K562 (cell line): ENCODE measurements around the gene RGS19. TPM values are rescaled to one million over a fixed set of nuclear protein-coding genes. Genes with fewer than 3 reads are reported as not detected.
A peak's percentile ranks its signal among the peaks of the same experiment; 100 is the strongest.

Source experiments
- ATAC-seq: fragments of 200-7000 bp; cut with Tn5 transposase; 3 replicates; pipeline ENCODE4 v1.9.1; 2020; ENCODE audit warnings: moderate library complexity
- BruUV-seq: library from RNA; stranded (reverse); fragments of 400-500 nt; replicated peaks from 2 replicates; lab custom pipeline; 2021; lab: Mats Ljungman, UMichigan
- CTCF ChIA-PET: fragments of 300-600 bp; formaldehyde crosslinking; extraction: SDS; loops from one replicate; lab custom pipeline; 2021; ENCODE audit warnings: low intra/inter-chr PET ratio; lab: Yijun Ruan, JAX
- POLR2A ChIA-PET: fragments of 300-600, 350-650 bp; sonication (Branson Sonifier 250); formaldehyde crosslinking; extraction: SDS; loops from one replicate; lab custom pipeline; 2021; ENCODE audit warnings: antibody characterized with exemption, inconsistent platforms; lab: Yijun Ruan, JAX
- DNase-seq, 4 experiments: peaks; one replicate each; pipeline versions ENCODE4 v3.0.0 to v3.0.0-alpha.2; 2011 to 2018; ENCODE audit warnings: low spot score in 3 of 4, mixed read lengths in 3 of 4; ENCODE audit errors: extremely low read depth in 1 of 4
- FAIRE-seq: peaks from 2 replicates; lab custom pipeline; 2011; peaks lifted over from hg19 to GRCh38; lab: Jason Lieb, UNC
- H2AFZ ChIP-seq: 2 replicates; pipeline ENCODE4 v1.6.0; 2011; ENCODE audit warnings: low read depth, low read length, control low read depth, inconsistent platforms
- H3K27ac ChIP-seq: fragments of 200-600 bp; 3 replicates; pipeline ENCODE4 v1.8.0; 2011; ENCODE audit warnings: low read depth, mild to moderate bottlenecking, control low read depth, inconsistent platforms, low read length, moderate library complexity, mixed read lengths; ENCODE audit errors: extremely low read depth
- H3K27me3 ChIP-seq, 2 experiments: fragments of 300-600 bp in 1 of 2; 2 replicates in 1 of 2; 3 replicates in 1 of 2; pipeline versions ENCODE4 v1.6.0 to v1.8.0; 2011; ENCODE audit warnings: inconsistent platforms in 2 of 2, low read length in 2 of 2, mild to moderate bottlenecking in 1 of 2, mixed read lengths in 1 of 2, moderate library complexity in 1 of 2; ENCODE audit not compliant: control insufficient read depth in 2 of 2, insufficient read depth in 2 of 2
- H3K36me3 ChIP-seq: fragments of 300-600 bp; 3 replicates; pipeline ENCODE4 v1.8.0; 2011; ENCODE audit warnings: mild to moderate bottlenecking, low read length, inconsistent platforms; ENCODE audit not compliant: control insufficient read depth, insufficient read depth
- H3K4me1 ChIP-seq, 2 experiments: fragments of 200-600 bp in 1 of 2; replicated peaks in 1 of 2; 2 replicates in 1 of 2; 3 replicates in 1 of 2; pipeline versions ENCODE4 v1.5.1 to v1.8.0; 2011; ENCODE audit warnings: inconsistent platforms in 2 of 2, low read length in 2 of 2, mild to moderate bottlenecking in 1 of 2, mixed read lengths in 1 of 2, moderate library complexity in 1 of 2; ENCODE audit not compliant: control insufficient read depth in 2 of 2, insufficient read depth in 2 of 2
- H3K4me2 ChIP-seq: 2 replicates; pipeline ENCODE4 v1.6.1; 2011; ENCODE audit warnings: low read length, control low read depth, inconsistent platforms, mixed read lengths; ENCODE audit not compliant: insufficient read depth
- H3K4me3 ChIP-seq: fragments of 200-600 bp; sonication (generic), shearing (Covaris generic); 2 replicates; pipeline ENCODE4 v1.5.1; 2016; ENCODE audit warnings: control low read depth, inconsistent platforms
- H3K79me2 ChIP-seq: fragments of 200-600 bp; 3 replicates; pipeline ENCODE4 v1.8.0; 2011; ENCODE audit warnings: low read length, inconsistent platforms; ENCODE audit not compliant: control insufficient read depth, insufficient read depth
- H3K9ac ChIP-seq, 2 experiments: 2 replicates each; pipeline versions ENCODE4 v1.6.0 to v1.6.1; 2011; ENCODE audit warnings: low read depth in 2 of 2, low read length in 2 of 2, control low read depth in 1 of 2, inconsistent platforms in 1 of 2, mild to moderate bottlenecking in 1 of 2, mixed read lengths in 1 of 2; ENCODE audit not compliant: insufficient read depth in 1 of 2
- H3K9me1 ChIP-seq: one replicate; pipeline ENCODE4 v1.6.0; 2011; ENCODE audit warnings: inconsistent platforms, mild to moderate bottlenecking, low read length, moderate library complexity; ENCODE audit not compliant: control insufficient read depth, insufficient read depth
- H3K9me3 ChIP-seq: replicated peaks from 2 replicates; pipeline ENCODE4 v1.5.1; 2011; ENCODE audit warnings: low read depth, low read length, inconsistent platforms; ENCODE audit not compliant: control insufficient read depth, insufficient read depth
- H4K20me1 ChIP-seq: replicated peaks from 2 replicates; pipeline ENCODE4 v1.6.1; 2011; ENCODE audit warnings: low read length, inconsistent platforms, mixed read lengths; ENCODE audit not compliant: control insufficient read depth, insufficient read depth
- BRCA1 ChIP-seq, 2 experiments: fragments of 450-650 bp in 1 of 2; sonication (generic) in 1 of 2; formaldehyde crosslinking in 1 of 2; IDR thresholded peaks; 2 replicates each; pipeline versions ENCODE4 v1.5.0 to v1.6.1; 2017 to 2020; ENCODE audit warnings: mild to moderate bottlenecking in 1 of 2, missing genetic modification reagents in 1 of 2
- CCNT2 ChIP-seq: IDR thresholded peaks from 2 replicates; pipeline ENCODE4 v1.6.1; 2011; ENCODE audit warnings: borderline replicate concordance, low read depth, mild to moderate bottlenecking, moderate library complexity, mixed read lengths, low read length; ENCODE audit not compliant: insufficient read length; ENCODE audit errors: extremely low read depth
- GATA2 ChIP-seq: sonication (generic); formaldehyde crosslinking; IDR thresholded peaks from 2 replicates; pipeline ENCODE4 v1.4.0; 2020; ENCODE audit warnings: mild to moderate bottlenecking, missing genetic modification reagents
- GATAD2B ChIP-seq: fragments of 450-650 bp; IDR thresholded peaks from 2 replicates; pipeline ENCODE4 v1.6.1; 2017; ENCODE audit warnings: mild to moderate bottlenecking, borderline replicate concordance
- SAFB ChIP-seq: fragments of 200-400 bp; formaldehyde crosslinking; IDR thresholded peaks from 2 replicates; pipeline ENCODE4 v1.6.1; 2017; ENCODE audit warnings: low read depth, low read length, borderline replicate concordance
- YY1 ChIP-seq, 3 experiments: IDR thresholded peaks; 2 replicates each; pipeline ENCODE4 v1.6.1; 2011; ENCODE audit warnings: low read length in 2 of 3, mild to moderate bottlenecking in 2 of 3, moderate library complexity in 2 of 3, borderline replicate concordance in 1 of 3, control low read depth in 1 of 3, low read depth in 1 of 3; ENCODE audit not compliant: insufficient read depth in 3 of 3, insufficient replicate concordance in 2 of 3, control insufficient read depth in 1 of 3, insufficient read length in 1 of 3; ENCODE audit errors: extremely low read depth in 1 of 3
- ZBED1 ChIP-seq: IDR thresholded peaks from 2 replicates; pipeline ENCODE4 v1.6.1; 2014
- ZBTB7A ChIP-seq: IDR thresholded peaks from 2 replicates; pipeline ENCODE4 v1.6.1; 2011; ENCODE audit warnings: low read depth, mild to moderate bottlenecking, low read length, moderate library complexity, borderline replicate concordance; ENCODE audit not compliant: control insufficient read depth
- WGBS: fragments of 100-300 bp; shearing (Covaris generic); methylation state at CpG from one replicate; pipeline ENCODE4 v1.1.6; 2016; ENCODE audit warnings: low coverage, mixed read lengths; ENCODE audit not compliant: insufficient coverage; ENCODE audit errors: missing lambda C conversion rate; 5-methylcytosine and 5-hydroxymethylcytosine counted together
- in situ Hi-C: fragments of 300-500 bp; cut with MboI; formaldehyde crosslinking; loops from 4 replicates; pipeline ENCODE4 v1.15.0; 2018; ENCODE audit warnings: inconsistent platforms, mixed read lengths
- intact Hi-C: fragments of 100-400 bp; cut with micrococcal nuclease; formaldehyde crosslinking; loops from 2 replicates; pipeline ENCODE4 v1.14.2; 2022
- polyA plus RNA-seq, 8 experiments: library from polyadenylated mRNA; depleted of rRNA in 4 of 8; stranded (reverse) in 5 of 8; unstranded in 3 of 8; fragments of >200 nt; fragmentation: Nextera tagmentation in 2 of 8; fragmentation: Illumina TruSeq in 1 of 8; extraction: Ambion mirVana in 2 of 8; extraction: Trizol in 1 of 8; gene quantifications; 2 replicates each; pipeline versions ENCODE4 v1.2.1 to v1.2.3, GENCODE V29; 2011 to 2014; ENCODE audit warnings: inconsistent platforms in 1 of 8, missing spikeins in 1 of 8
- total RNA-seq, 7 experiments: library from RNA; depleted of rRNA in 6 of 7; stranded (reverse); fragments of >200 nt in 6 of 7; fragmentation: Illumina TruSeq in 2 of 7; extraction: Trizol in 2 of 7; gene quantifications; 2 replicates each; pipeline versions ENCODE4 v1.2.1 to v1.2.3, GENCODE V29; 2011 to 2021; ENCODE audit warnings: low replicate concordance in 1 of 7
- TF ChIP-seq, protein P1 (sequence below): fragments of 450-650 bp; IDR thresholded peaks from 2 replicates; pipeline ENCODE4 v1.6.1; 2017; ENCODE audit warnings: antibody characterized with exemption, mild to moderate bottlenecking
- TF ChIP-seq, protein P2 (sequence below): fragments of 200-800 bp; sonication (Bioruptor generic); IDR thresholded peaks from 2 replicates; pipeline ENCODE4 v1.6.1; 2016; ENCODE audit warnings: missing genetic modification characterization, missing compliant biosample characterization

RGS19 gene
- total and polyA plus RNA-seq, 9 of the 15 experiments (the other 6 are each of a cell fraction or from before 2014, with no cell fraction given) = 0.41 to 23.7 (median 14.6) TPM

DNA sequence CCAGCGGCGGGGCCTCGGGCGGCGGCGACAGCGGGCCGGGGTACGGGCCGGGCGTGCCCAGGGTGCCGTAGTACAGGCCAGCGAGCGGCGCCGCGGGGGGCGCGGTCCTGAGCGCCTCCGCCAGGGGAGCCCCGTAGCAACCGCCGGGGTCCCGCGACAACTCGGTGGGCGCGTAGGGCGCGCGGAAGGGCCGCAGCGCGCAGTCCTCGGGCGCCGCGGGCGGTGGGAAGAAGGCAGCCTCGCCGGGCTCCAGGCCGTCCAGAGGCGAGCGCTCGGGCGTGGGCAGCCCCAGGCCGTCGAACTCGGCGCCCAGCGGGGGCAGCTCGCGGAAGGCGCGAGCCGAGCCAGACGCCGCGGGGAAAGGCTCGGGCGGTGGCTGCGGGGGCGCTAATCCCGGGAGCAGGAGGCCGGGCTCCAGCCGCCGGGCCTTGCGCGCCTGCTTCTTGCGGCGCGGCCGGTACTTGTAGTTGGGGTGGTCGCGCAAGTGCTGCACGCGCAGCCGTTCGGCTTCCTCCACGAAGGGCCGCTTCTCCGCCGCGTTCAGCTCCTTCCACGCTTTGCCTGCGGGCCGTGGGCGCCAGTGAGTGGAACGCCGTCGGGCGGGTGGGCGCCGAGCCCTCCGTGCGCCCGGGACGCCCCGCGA, 30.8 kb downstream of the RGS19 start:
- intact Hi-C loops = no loop called here
- H3K4me1 ChIP-seq = peaks cover 35 to 80% of the 10 kb centered on the region in 2 experiments
- POLR2A ChIA-PET = interaction anchor here (1.0 to 1.1 kb wide), 2 partner anchors 9 kb away, joined by 3 read pairs; no protein-coding TSS in a partner anchor
- DNase-seq = peak in 2 of 4 experiments; percentile 57
- ATAC-seq = no peak
- peak overlapping the region; percentile 54; the same call in 1 of the 3 replicates for H3K27ac ChIP-seq
- no TSS peak for BruUV-seq
- H3K79me2 ChIP-seq = peaks cover 12% of the 10 kb centered on the region
- CTCF ChIA-PET = no interaction called here
- FAIRE-seq = no peak
- peak overlapping the region; percentile 44 for H3K4me3 ChIP-seq
- in situ Hi-C loops = no loop called here
- peaks cover 4% of the 10 kb centered on the region for H3K9me1 ChIP-seq
- 6% methylated on average over 13 of the region's 101 CpGs for WGBS
- no peak overlapping the region for H2AFZ ChIP-seq
- no peaks in the 10 kb centered on the region for H3K9me3 ChIP-seq
- no peaks in the 10 kb centered on the region for H3K27me3 ChIP-seq
- peaks cover 12% of the 10 kb centered on the region; the same call in 1 of the 3 replicates for H3K36me3 ChIP-seq
- no peaks in the 10 kb centered on the region for H4K20me1 ChIP-seq
- H3K4me2 ChIP-seq = peak overlapping the region; percentile 52; the same call in 1 of the 2 replicates
- H3K9ac ChIP-seq = peak overlapping the region; percentile 41 to 93; a peak in 3 of 4 replicates
- TF ChIP-seq, protein P1, sequence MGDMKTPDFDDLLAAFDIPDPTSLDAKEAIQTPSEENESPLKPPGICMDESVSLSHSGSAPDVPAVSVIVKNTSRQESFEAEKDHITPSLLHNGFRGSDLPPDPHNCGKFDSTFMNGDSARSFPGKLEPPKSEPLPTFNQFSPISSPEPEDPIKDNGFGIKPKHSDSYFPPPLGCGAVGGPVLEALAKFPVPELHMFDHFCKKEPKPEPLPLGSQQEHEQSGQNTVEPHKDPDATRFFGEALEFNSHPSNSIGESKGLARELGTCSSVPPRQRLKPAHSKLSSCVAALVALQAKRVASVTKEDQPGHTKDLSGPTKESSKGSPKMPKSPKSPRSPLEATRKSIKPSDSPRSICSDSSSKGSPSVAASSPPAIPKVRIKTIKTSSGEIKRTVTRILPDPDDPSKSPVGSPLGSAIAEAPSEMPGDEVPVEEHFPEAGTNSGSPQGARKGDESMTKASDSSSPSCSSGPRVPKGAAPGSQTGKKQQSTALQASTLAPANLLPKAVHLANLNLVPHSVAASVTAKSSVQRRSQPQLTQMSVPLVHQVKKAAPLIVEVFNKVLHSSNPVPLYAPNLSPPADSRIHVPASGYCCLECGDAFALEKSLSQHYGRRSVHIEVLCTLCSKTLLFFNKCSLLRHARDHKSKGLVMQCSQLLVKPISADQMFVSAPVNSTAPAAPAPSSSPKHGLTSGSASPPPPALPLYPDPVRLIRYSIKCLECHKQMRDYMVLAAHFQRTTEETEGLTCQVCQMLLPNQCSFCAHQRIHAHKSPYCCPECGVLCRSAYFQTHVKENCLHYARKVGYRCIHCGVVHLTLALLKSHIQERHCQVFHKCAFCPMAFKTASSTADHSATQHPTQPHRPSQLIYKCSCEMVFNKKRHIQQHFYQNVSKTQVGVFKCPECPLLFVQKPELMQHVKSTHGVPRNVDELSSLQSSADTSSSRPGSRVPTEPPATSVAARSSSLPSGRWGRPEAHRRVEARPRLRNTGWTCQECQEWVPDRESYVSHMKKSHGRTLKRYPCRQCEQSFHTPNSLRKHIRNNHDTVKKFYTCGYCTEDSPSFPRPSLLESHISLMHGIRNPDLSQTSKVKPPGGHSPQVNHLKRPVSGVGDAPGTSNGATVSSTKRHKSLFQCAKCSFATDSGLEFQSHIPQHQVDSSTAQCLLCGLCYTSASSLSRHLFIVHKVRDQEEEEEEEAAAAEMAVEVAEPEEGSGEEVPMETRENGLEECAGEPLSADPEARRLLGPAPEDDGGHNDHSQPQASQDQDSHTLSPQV = peak; percentile 29; the same call in 1 of the 2 replicates
- peak; percentile 36; the same call in 1 of the 2 replicates for TF ChIP-seq GATAD2B
- peak in 1 of 3 experiments; percentile 30 for TF ChIP-seq YY1 (IDR thresholded peaks at IDR 0.05; ENCODE audit: borderline replicate concordance in 1 of 3, control insufficient read depth in 1 of 3, extremely low read depth in 1 of 3, insufficient read depth in 3 of 3, insufficient read length in 1 of 3, insufficient replicate concordance in 2 of 3, low read depth in 1 of 3, low read length in 2 of 3)
- TF ChIP-seq ZBED1 = no peak
- TF ChIP-seq, protein P2, sequence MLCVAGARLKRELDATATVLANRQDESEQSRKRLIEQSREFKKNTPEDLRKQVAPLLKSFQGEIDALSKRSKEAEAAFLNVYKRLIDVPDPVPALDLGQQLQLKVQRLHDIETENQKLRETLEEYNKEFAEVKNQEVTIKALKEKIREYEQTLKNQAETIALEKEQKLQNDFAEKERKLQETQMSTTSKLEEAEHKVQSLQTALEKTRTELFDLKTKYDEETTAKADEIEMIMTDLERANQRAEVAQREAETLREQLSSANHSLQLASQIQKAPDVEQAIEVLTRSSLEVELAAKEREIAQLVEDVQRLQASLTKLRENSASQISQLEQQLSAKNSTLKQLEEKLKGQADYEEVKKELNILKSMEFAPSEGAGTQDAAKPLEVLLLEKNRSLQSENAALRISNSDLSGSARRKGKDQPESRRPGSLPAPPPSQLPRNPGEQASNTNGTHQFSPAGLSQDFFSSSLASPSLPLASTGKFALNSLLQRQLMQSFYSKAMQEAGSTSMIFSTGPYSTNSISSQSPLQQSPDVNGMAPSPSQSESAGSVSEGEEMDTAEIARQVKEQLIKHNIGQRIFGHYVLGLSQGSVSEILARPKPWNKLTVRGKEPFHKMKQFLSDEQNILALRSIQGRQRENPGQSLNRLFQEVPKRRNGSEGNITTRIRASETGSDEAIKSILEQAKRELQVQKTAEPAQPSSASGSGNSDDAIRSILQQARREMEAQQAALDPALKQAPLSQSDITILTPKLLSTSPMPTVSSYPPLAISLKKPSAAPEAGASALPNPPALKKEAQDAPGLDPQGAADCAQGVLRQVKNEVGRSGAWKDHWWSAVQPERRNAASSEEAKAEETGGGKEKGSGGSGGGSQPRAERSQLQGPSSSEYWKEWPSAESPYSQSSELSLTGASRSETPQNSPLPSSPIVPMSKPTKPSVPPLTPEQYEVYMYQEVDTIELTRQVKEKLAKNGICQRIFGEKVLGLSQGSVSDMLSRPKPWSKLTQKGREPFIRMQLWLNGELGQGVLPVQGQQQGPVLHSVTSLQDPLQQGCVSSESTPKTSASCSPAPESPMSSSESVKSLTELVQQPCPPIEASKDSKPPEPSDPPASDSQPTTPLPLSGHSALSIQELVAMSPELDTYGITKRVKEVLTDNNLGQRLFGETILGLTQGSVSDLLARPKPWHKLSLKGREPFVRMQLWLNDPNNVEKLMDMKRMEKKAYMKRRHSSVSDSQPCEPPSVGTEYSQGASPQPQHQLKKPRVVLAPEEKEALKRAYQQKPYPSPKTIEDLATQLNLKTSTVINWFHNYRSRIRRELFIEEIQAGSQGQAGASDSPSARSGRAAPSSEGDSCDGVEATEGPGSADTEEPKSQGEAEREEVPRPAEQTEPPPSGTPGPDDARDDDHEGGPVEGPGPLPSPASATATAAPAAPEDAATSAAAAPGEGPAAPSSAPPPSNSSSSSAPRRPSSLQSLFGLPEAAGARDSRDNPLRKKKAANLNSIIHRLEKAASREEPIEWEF (CRISPR knock-in tag) = no peak
- TF ChIP-seq CCNT2 = peak; percentile 41
- peak; percentile 57; the same call in 1 of the 2 replicates for TF ChIP-seq SAFB
- no peak for TF ChIP-seq GATA2
- no peak for TF ChIP-seq BRCA1 (IDR thresholded peaks at IDR 0.05)
- TF ChIP-seq BRCA1 (CRISPR knock-in tag; IDR thresholded peaks at IDR 0.05) = no peak
- TF ChIP-seq ZBTB7A = peak; percentile 44; the same call in 1 of the 2 replicates
